Measurements from ENCODE around the gene SIRT5.

SIRT5 gene

GRCh38 chr6:13565921-13566320 is 8.5 kb upstream of the SIRT5 start:
- H3K9me3 ChIP-seq: no peaks in the 10 kb centered on the region
- no peak overlapping the region for H3K27ac ChIP-seq
- no peaks in the 10 kb centered on the region for H3K36me3 ChIP-seq
- no peak for TF ChIP-seq Cebpa-rat (IDR thresholded peaks at IDR 0.05)
- H3K4me3 ChIP-seq: no peak overlapping the region
- H3K4me2 ChIP-seq: no peak overlapping the region
- H3K9ac ChIP-seq: no peak overlapping the region
- no peaks in the 10 kb centered on the region for H3K27me3 ChIP-seq
- no peaks in the 10 kb centered on the region for H4K20me1 ChIP-seq
- H3K4me1 ChIP-seq: no peaks in the 10 kb centered on the region

- Histone ChIP-seq H4K20me1 (no peaks in the 10 kb centered on the region), H3K27me3 (no peaks in the 10 kb centered on the region), H3K4me3 (no peak overlapping the region), H3K4me2 (no peak overlapping the region), H3K9me3 (no peaks in the 10 kb centered on the region), H3K27ac (no peak overlapping the region), H3K36me3 (no peaks in the 10 kb centered on the region), H3K4me1 (no peaks in the 10 kb centered on the region), H3K9ac (no peak overlapping the region)
- TF ChIP-seq Cebpa-rat (IDR thresholded peaks at IDR 0.05): no peak
These were observed 7.9 kb upstream of the SIRT5 start for GRCh38 chr6:13566500-13566899.

- peaks cover 9% of the 10 kb centered on the region for H3K4me1 ChIP-seq
- H3K4me3 ChIP-seq: no peak overlapping the region
- H3K27me3 ChIP-seq: no peaks in the 10 kb centered on the region
- no peak overlapping the region for H3K27ac ChIP-seq
- H3K9ac ChIP-seq: no peak overlapping the region
- no peak overlapping the region for H3K4me2 ChIP-seq
- TF ChIP-seq Cebpa-rat (IDR thresholded peaks at IDR 0.05): no peak
- no peaks in the 10 kb centered on the region for H3K36me3 ChIP-seq
- H3K9me3 ChIP-seq: no peaks in the 10 kb centered on the region
- H4K20me1 ChIP-seq: no peaks in the 10 kb centered on the region
These were observed 5.4 kb upstream of the SIRT5 start for GRCh38 chr6:13568970-13569369.

DNA sequence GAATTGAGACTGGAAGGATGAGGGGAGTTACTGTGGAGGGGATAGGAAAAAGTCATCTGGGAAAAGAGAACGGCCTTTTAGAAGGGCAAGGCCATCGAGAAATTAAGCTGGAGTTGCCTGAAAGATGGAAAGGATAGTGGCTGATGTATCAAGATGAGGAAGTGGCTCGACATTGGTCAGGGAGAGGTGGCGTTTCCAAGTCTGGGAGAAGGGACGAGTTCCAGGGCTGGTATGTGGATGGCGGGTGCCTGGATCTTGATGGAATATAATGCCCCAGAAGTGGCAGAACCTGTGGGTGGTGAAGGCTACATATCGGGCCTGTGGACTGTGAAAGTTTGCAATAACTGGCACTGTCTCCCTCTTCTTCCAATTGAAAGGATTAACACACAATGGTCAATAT is 2.2 kb upstream of the SIRT5 start:
- Histone ChIP-seq H3K27ac (no peak overlapping the region), H3K27me3 (no peaks in the 10 kb centered on the region), H3K4me2 (no peak overlapping the region), H3K36me3 (no peaks in the 10 kb centered on the region), H3K9me3 (no peaks in the 10 kb centered on the region), H3K9ac (no peak overlapping the region), H3K4me1 (peaks cover 17% of the 10 kb centered on the region), H4K20me1 (no peaks in the 10 kb centered on the region), H3K4me3 (no peak overlapping the region)
- no peak for TF ChIP-seq Cebpa-rat (IDR thresholded peaks at IDR 0.05)

GRCh38 chr6:13572951-13573654 is 1.3 kb upstream of the SIRT5 start:
- no peaks in the 10 kb centered on the region for H4K20me1 ChIP-seq
- H3K27me3 ChIP-seq: no peaks in the 10 kb centered on the region
- peak overlapping the region; percentile 93 for H3K9ac ChIP-seq
- peaks cover 17% of the 10 kb centered on the region for H3K4me1 ChIP-seq
- TF ChIP-seq Cebpa-rat (IDR thresholded peaks at IDR 0.05): no peak
- H3K27ac ChIP-seq: peak overlapping the region; percentile 97
- peak overlapping the region; percentile 94 for H3K4me2 ChIP-seq
- H3K4me3 ChIP-seq: peak overlapping the region; percentile 93
- no peaks in the 10 kb centered on the region for H3K9me3 ChIP-seq
- H3K36me3 ChIP-seq: no peaks in the 10 kb centered on the region

DNA sequence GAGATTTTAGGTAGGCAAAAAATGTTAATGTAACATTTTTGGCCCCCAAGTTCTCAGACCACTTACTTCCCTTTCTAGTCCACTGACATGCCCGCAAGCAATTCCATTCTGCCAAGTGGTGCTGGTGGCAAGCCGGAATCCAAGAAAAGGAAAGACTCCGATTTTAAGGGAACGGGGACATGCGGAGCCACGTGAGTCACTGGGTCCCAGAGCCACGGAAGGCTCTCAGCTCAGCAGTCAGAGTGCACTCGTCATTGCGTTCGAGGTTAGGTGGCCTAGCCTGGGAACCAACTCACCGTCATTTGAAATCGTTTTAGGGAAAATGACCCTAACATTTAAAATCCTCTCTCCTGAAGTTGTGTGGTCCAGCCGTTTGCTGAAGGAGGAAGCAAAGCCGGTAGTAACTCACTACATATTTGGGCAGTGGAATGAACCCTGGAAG is 711 bp upstream of the SIRT5 start:
- Histone ChIP-seq H3K27ac (peak overlapping the region; percentile 97), H4K20me1 (no peaks in the 10 kb centered on the region), H3K4me3 (peak overlapping the region; percentile 93), H3K4me2 (peak overlapping the region; percentile 94), H3K4me1 (peaks cover 17% of the 10 kb centered on the region), H3K27me3 (no peaks in the 10 kb centered on the region), H3K9me3 (no peaks in the 10 kb centered on the region), H3K9ac (peak overlapping the region; percentile 93), H3K36me3 (no peaks in the 10 kb centered on the region)
- TF ChIP-seq Cebpa-rat (IDR thresholded peaks at IDR 0.05): no peak

- Histone ChIP-seq H3K27ac (peak overlapping the region; percentile 97), H3K4me2 (peak overlapping the region; percentile 94), H3K4me1 (peaks cover 17% of the 10 kb centered on the region), H3K9ac (peak overlapping the region; percentile 93), H3K9me3 (no peaks in the 10 kb centered on the region), H3K36me3 (no peaks in the 10 kb centered on the region), H3K4me3 (peak overlapping the region; percentile 93), H3K27me3 (no peaks in the 10 kb centered on the region), H4K20me1 (no peaks in the 10 kb centered on the region)
- no peak for TF ChIP-seq Cebpa-rat (IDR thresholded peaks at IDR 0.05)
These were observed 241 bp upstream of the SIRT5 start for GRCh38 chr6:13574149-13574570.

DNA sequence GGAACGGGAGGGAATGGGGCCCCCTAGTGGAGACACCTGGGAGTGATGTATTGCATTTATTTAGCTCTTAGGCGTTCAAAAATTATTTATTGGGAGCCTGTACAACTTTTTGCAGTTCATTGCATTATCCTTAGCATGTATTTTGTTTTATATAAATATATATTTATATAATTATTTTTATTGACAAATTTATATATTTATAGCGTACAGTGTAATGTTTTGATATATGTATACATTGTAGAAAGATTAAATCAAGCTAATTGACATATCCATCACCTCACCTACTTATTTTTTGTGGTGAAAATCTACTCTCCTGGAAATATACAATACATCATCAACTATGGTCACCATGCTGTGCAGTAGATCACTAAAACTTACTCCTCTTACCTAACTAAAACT is 975 bp downstream of the SIRT5 start:
- Histone ChIP-seq H3K27me3 (no peaks in the 10 kb centered on the region), H3K4me3 (peak overlapping the region; percentile 93), H3K4me2 (peak overlapping the region; percentile 82), H3K9ac (peak overlapping the region; percentile 93), H3K9me3 (no peaks in the 10 kb centered on the region), H3K36me3 (peaks cover 4% of the 10 kb centered on the region; the same call in 1 of the 2 replicates), H3K27ac (peak overlapping the region; percentile 97), H4K20me1 (no peaks in the 10 kb centered on the region), H3K4me1 (peaks cover 17% of the 10 kb centered on the region)
- no peak for TF ChIP-seq Cebpa-rat (IDR thresholded peaks at IDR 0.05)

GRCh38 chr6:13576017-13576416 is 1.6 kb downstream of the SIRT5 start:
- H3K27ac ChIP-seq: no peak overlapping the region
- H4K20me1 ChIP-seq: no peaks in the 10 kb centered on the region
- H3K4me3 ChIP-seq: no peak overlapping the region
- peak overlapping the region; percentile 82 for H3K4me2 ChIP-seq
- no peaks in the 10 kb centered on the region for H3K9me3 ChIP-seq
- peaks cover 17% of the 10 kb centered on the region for H3K4me1 ChIP-seq
- H3K27me3 ChIP-seq: no peaks in the 10 kb centered on the region
- H3K9ac ChIP-seq: no peak overlapping the region
- TF ChIP-seq Cebpa-rat (IDR thresholded peaks at IDR 0.05): no peak
- H3K36me3 ChIP-seq: peaks cover 10% of the 10 kb centered on the region; the same call in 1 of the 2 replicates

DNA sequence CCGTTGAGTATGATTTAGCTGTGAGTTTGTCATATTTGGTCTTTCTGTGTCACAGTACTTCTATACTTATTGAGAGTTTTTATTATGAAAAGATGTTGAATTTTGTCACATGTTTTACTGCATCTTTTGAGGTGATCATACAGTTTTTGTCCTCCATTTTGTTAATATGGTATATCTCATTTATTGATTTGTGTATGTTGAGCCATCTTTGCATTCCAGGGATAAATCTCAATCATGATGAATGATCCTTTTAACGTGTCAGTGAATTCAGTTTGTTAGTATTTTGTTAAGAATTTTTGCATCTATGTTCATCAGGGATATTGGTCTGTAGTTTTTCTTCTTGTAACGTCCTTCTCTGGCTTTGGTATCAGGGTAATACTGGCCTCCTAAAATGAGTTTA is 3.5 kb downstream of the SIRT5 start:
- peaks cover 25% of the 10 kb centered on the region; the same call in 1 of the 2 replicates for H3K36me3 ChIP-seq
- H3K27me3 ChIP-seq: no peaks in the 10 kb centered on the region
- no peak overlapping the region for H3K9ac ChIP-seq
- H4K20me1 ChIP-seq: no peaks in the 10 kb centered on the region
- peaks cover 16% of the 10 kb centered on the region for H3K4me1 ChIP-seq
- no peak overlapping the region for H3K4me3 ChIP-seq
- no peaks in the 10 kb centered on the region for H3K9me3 ChIP-seq
- no peak overlapping the region for H3K27ac ChIP-seq
- no peak overlapping the region for H3K4me2 ChIP-seq
- TF ChIP-seq Cebpa-rat (IDR thresholded peaks at IDR 0.05): no peak
